ENCODE measurements around the gene ITIH1.

GRCh38 chr3:52787246-52787645 is 9.8 kb downstream of the ITIH1 start:
- TF ChIP-seq CTCF (IDR thresholded peaks at IDR 0.05) (no peak), POLR2A (IDR thresholded peaks at IDR 0.05) (no peak)
